ENCODE results near the gene HPS3. TPM values are rescaled to one million over a fixed set of nuclear protein-coding genes. Genes with fewer than 3 reads are reported as not detected.
"Not testable (repeated sequence)": the region's sequence is repeated elsewhere in the genome, so short reads cannot be mapped to it uniquely, and the experiment has no call there.

The HPS3 gene
- total RNA-seq, 1 donor from 2014 or later, result 24.1 TPM

DNA sequence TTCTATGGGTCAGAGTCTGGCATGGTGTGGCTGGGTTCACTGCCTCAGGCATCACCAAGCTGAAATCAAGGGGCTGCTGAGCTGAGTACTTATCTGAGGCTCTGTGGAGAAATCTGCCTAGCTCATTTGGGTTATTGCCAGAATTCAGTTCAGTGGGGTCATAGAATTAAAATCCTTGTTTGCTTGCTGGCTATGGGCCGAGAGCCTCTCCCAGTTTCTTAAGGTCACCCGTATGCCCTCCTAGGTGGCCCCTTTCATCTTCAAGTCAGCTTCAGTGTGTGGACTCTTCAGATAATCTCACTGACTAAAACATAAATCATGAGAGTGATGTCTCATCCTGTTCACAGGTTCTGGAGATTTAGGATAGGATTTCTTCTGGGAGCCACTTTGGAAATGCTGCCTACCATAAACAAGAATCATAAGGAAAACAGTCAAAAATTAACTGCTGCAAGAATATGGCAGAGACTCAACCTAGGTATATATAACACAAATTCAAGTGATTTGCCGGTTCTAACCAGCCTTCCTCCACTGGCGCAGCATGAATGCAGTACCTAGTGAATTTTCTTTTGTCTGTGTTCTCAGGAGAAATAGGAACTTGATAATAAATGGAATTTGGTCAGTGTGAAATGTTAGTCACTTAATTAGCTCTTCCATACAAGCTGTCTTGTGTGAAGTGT is 86.9 kb downstream of the HPS3 start:
- no peak for DNase-seq (ENCODE audit: low spot score, unreplicated experiment)
- Mint-ChIP-seq H3K4me1 (ENCODE audit: low read depth) (peaks cover 46% of the 10 kb centered on the region), H3K4me3 (ENCODE audit: low read depth) (no peak overlapping the region), H3K9me3 (ENCODE audit: low read depth) (peaks cover 3% of the 10 kb centered on the region), H3K27me3 (no peaks in the 10 kb centered on the region), H3K36me3 (ENCODE audit: insufficient read depth) (no peaks in the 10 kb centered on the region), H3K27ac (peak overlapping the region; percentile 21)
- TF ChIP-seq, protein P1, sequence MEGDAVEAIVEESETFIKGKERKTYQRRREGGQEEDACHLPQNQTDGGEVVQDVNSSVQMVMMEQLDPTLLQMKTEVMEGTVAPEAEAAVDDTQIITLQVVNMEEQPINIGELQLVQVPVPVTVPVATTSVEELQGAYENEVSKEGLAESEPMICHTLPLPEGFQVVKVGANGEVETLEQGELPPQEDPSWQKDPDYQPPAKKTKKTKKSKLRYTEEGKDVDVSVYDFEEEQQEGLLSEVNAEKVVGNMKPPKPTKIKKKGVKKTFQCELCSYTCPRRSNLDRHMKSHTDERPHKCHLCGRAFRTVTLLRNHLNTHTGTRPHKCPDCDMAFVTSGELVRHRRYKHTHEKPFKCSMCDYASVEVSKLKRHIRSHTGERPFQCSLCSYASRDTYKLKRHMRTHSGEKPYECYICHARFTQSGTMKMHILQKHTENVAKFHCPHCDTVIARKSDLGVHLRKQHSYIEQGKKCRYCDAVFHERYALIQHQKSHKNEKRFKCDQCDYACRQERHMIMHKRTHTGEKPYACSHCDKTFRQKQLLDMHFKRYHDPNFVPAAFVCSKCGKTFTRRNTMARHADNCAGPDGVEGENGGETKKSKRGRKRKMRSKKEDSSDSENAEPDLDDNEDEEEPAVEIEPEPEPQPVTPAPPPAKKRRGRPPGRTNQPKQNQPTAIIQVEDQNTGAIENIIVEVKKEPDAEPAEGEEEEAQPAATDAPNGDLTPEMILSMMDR (IDR thresholded peaks at IDR 0.05; ENCODE audit: unreplicated experiment), result no peak

DNA sequence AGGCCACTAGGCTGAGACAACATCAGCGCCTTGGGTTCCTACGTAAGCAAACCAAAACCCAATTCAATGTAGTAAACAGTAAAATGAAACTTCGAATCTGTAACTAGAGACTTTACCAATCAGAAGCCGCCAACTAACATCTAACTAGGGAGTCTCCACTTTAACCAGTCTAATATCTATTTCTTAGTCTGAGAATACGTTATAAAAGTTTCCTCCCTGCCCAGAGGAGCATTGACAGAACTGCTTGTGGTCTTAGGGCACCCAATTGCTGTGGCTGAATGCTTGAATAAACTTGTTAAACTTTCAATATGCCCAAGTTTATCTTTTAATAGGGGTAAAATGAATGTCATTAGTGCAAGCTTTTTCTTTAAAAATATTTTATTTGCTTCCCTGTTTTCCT is 87.9 kb downstream of the HPS3 start:
- no peak for DNase-seq (ENCODE audit: low spot score, unreplicated experiment)
- H3K9me3 Mint-ChIP-seq (ENCODE audit: low read depth), result peaks cover 3% of the 10 kb centered on the region
- TF ChIP-seq, protein P1 (IDR thresholded peaks at IDR 0.05; ENCODE audit: unreplicated experiment), result no peak
- no peaks in the 10 kb centered on the region for H3K27me3 Mint-ChIP-seq
- peaks cover 46% of the 10 kb centered on the region for H3K4me1 Mint-ChIP-seq (ENCODE audit: low read depth)
- H3K36me3 Mint-ChIP-seq (ENCODE audit: insufficient read depth), result no peaks in the 10 kb centered on the region
- H3K4me3 Mint-ChIP-seq (ENCODE audit: low read depth), result no peak overlapping the region
- no peak overlapping the region for H3K27ac Mint-ChIP-seq

DNA sequence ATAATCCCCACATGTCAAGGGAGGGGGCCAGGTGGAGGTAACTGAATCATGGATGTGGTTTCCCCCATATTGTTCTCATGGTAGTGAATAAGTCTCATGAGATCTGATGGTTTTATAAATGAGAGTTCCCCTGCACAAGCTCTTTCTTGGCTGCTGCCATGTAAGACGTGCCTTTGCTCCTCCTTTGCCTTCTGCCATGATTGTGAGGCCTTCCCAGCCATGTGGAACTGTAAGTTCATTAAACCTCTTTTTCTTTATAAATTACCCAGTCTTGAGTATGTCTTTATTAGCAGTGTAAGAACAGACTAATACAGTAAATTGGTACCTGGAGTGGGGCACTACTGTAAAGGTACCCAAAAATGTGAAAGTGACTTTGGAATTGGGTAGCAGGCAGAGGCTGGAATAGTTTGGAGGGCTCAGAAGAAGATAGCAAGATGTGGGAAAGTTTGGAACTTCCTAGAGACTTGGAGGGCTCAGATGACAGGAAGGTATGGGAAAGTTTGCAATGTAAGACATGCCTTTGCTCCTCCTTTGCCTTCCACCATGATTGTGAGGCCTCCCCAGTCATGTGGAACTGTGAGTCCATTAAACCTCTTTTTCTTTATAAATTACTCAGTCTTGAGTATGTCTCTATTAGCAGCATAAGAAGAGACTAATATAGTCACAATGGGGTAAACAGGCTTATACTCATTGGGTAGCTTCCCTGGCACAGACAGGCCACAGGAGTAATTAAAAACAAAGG is 90.1 kb downstream of the HPS3 start:
- H3K4me3 Mint-ChIP-seq (ENCODE audit: low read depth); DNase-seq (ENCODE audit: low spot score, unreplicated experiment); H3K9me3 Mint-ChIP-seq (ENCODE audit: low read depth); H3K36me3 Mint-ChIP-seq (ENCODE audit: insufficient read depth); H3K27me3 Mint-ChIP-seq: not testable (repeated sequence)
- H3K27ac Mint-ChIP-seq, result peak overlapping the region; percentile 49
- peaks cover 42% of the 10 kb centered on the region for H3K4me1 Mint-ChIP-seq (ENCODE audit: low read depth)

DNA sequence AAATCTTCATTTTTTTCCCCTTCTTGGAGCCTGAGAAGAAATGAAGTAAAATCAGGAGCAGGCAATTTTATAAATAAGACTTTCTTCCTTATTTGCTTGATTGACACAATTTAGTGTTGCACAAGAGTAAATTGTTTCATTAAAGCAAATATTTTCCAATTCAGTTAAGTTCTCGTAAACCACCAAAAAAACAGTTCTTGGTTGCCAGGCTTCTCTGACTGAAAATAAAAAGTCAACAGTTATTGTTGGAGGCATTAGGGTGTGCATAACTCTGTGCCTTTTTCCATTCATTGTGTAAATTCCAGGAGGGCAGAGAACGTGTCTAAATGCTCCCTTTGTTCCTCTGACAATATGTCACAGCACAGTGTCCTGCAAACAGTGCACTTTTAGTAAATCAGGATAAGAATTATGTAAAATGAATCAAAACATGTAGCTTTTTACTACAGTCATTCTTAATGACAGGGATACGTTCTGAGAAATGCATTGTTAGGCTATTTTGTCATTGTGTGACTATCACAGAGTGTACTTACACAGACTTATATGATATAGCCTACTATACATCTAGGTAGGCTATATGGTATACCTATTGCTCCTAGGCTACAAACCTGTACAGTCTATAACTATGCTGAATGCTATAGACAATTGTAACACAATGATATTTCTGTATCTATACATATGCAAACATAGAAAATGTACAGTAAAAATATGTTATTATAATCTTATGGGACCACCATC is 92.5 kb downstream of the HPS3 start, which contains the start of gene CP:
TSS of gene CP (minus strand) at position 47 of the 735 bp plus-strand sequence. CDS start at position 10, 37 bp downstream.
- DNase-seq (ENCODE audit: low spot score, unreplicated experiment), result no peak
- no peak within 1 kb of the TSS for H3K4me3 Mint-ChIP-seq (ENCODE audit: low read depth)
- peaks cover 28% of the 10 kb centered on the region for H3K4me1 Mint-ChIP-seq (ENCODE audit: low read depth)

More for the DNA sequence above, 92.5 kb downstream of the HPS3 start, which contains the start of gene CP:
- Mint-ChIP-seq H3K9me3 (ENCODE audit: low read depth) (peaks cover 3% of the 10 kb centered on the region), H3K27ac (peak within 1 kb of the TSS; percentile 49), H3K36me3 (ENCODE audit: insufficient read depth) (no peaks in the 10 kb centered on the region), H3K27me3 (no peaks in the 10 kb centered on the region)
- TF ChIP-seq, protein P1 (IDR thresholded peaks at IDR 0.05; ENCODE audit: unreplicated experiment), result no peak

Other genes with a start within 250 kb of the HPS3 start
- 26.0 and 27.3 TPM in 2 replicates for gene GYG1, start 138.1 kb upstream of the HPS3 start, total RNA-seq
- gene HLTF, start 43.1 kb upstream of the HPS3 start, total RNA-seq, result 39.8 and 42.8 TPM in 2 replicates
- gene CP, start 92.2 kb downstream of the HPS3 start, total RNA-seq, result 0.93 and 1.0 TPM in 2 replicates
- 0.36 TPM in 1 of 2 replicates, not detected in the other for gene TM4SF18, start 204.0 kb downstream of the HPS3 start, total RNA-seq
- 2.1 and 2.3 TPM in 2 replicates for gene TM4SF1, start 248.0 kb downstream of the HPS3 start, total RNA-seq